GM19239 (cell line): ENCODE data around the gene ANXA1.

Source experiments
- DNase-seq: peaks from one replicate; pipeline ENCODE4 v3.0.0; 2011; ENCODE audit warnings: low spot score; ENCODE audit not compliant: insufficient read length
- FAIRE-seq: peaks from 2 replicates; lab custom pipeline; 2011; peaks lifted over from hg19 to GRCh38; lab: Jason Lieb, UNC

ANXA1 gene, protein sequence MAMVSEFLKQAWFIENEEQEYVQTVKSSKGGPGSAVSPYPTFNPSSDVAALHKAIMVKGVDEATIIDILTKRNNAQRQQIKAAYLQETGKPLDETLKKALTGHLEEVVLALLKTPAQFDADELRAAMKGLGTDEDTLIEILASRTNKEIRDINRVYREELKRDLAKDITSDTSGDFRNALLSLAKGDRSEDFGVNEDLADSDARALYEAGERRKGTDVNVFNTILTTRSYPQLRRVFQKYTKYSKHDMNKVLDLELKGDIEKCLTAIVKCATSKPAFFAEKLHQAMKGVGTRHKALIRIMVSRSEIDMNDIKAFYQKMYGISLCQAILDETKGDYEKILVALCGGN

DNA sequence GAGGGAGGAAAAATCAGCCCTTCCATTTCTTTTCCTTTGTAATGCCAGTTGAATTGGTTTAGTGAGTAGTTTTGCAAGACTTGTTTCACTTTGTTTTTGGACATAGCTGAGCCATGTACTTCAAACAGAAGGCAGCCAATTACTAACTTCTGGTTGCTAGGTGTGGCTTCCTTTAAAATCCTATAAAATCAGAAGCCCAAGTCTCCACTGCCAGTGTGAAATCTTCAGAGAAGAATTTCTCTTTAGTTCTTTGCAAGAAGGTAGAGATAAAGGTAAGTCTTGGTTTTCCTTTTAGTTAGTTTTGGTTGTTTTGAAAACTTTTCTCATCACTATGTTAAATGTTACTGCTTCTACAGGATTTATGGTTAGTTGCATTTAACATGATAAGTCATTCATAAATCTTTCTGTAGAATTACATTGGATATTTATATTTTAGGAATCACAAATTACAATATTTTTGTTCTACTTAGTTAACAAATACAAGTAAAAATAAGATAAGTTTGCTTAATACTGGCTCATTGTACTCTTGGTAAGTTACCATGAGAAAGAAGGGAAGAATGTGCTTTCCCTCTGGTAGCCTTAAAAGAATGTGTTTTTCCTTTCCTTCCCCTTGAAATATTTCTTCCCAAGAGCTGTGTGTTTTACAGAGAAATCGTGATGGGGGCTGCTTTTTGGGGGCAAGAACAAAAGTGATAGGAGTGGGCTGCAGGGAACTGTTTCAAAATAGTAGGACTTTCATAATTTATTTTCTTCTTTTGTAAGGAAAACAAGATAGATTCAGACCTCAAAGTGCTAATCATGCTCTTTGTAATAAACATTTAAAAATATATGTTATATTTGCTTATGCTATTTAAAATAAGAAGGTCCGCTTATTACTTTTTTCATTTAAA, at the start of gene ANXA1:
ANXA1 (plus strand) TSS at position 213 of the 890 bp plus-strand sequence. CDS start 6,671 bp downstream, outside the sequence.
- no peak for DNase-seq
- peak; percentile 72 for FAIRE-seq

DNA sequence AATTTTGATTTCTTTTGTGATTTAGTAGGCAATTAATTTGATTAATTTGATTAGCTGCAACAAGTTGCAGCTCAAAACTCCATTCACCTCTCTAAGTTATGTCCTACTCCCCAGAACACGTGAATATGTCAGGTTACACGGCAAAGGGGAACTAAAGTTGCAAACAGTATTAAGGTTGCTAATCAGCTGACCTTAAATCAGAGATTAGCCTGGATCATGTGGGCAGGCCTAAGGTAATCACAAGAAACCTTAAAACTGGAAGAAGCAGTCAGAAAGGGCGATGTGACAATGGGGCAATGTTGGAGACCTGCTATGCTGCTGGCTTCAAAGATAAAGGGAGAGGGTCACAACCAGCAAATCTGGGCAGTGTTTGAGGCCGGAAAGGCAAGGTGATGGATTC, 47.3 kb upstream of the ANXA1 start:
- FAIRE-seq (no peak), DNase-seq (no peak)

DNA sequence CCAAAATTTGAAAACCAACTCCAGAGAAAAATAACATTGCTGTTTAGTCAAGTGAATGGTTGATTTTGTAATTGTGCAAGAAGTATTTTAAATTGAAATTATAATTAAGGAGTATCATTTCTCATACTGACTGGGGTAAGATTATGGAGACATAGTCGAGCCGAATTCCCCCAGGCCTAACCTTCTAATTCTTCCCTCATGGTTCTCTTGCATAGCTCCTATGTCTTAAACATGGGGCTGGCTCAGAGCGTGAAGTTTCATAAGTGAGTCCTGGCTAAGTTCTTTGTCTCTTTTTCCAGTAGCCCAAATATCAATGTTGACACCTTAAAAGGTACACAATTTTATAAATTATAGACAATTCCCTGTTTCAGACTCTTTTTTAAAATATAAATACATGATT, 46.7 kb upstream of the ANXA1 start:
- no peak for FAIRE-seq

DNA sequence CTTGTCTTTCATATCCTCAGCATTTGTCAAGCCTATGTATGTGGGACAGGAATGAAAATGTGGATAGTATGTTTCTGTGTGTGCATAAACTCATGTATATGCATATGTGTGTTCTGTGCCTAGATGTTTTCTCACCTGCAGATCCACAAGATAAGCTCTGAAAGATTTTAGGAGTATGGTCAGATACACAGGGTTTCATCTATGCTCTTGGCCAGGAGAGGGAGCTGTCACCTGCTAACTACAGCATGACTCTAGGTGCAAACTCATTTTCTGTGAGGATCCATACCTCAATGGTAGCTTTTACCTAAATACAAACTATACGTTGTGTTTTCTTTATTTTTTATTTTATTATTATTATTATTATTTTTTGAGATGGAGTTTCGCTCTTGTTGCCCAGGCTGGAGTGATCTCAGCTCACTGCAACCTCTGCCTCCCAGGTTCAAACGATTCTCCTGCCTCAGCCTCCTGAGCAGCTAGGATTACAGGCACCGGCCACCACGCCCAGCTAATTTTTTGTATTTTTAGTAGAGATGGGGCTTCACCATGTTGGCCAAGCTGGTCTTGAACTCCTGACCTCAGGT, 44.1 kb upstream of the ANXA1 start:
- DNase-seq = peak; percentile 4
- FAIRE-seq = peak; percentile 79

More for the DNA sequence above, 46.7 kb upstream of the ANXA1 start:
- DNase-seq = no peak

DNA sequence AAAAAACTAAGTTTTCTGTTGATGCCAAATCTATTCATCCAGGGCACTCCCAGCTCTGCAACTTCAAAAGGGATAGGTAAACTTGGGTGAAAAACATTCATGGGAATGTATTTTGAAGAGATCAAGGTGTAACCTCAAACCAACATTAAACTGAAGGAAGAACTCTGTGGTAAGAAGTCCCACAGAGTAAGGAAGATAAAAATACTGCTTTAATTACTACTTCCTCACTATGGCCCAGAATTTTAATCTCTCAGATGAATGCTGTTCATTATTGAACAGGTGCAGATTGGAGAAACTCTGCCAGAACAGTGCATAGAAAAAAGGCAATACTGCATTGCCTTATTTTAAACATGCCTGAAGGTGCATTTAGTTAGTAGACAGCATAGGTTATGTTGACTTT, 37.6 kb upstream of the ANXA1 start:
- FAIRE-seq (no peak), DNase-seq (no peak)

DNA sequence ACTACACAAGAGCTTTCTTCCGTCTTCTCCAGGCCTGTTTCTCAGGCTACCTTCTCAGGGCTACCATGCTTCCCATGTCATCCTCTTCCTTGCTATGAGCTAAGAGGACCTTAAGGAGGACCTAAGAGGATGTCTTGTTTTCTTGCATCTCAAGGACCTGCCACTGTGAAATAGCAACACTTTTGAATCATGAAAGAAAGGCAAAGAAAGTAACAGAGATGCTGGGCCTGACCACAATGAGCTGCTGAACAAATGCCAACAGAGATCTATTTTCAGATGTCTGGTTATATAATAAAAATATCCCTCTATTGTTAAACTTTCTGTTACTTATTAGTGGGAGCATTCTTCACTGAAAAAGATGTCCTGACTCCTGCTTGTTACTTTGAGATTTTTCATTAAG, 36.7 kb upstream of the ANXA1 start:
- DNase-seq (no peak), FAIRE-seq (no peak)

DNA sequence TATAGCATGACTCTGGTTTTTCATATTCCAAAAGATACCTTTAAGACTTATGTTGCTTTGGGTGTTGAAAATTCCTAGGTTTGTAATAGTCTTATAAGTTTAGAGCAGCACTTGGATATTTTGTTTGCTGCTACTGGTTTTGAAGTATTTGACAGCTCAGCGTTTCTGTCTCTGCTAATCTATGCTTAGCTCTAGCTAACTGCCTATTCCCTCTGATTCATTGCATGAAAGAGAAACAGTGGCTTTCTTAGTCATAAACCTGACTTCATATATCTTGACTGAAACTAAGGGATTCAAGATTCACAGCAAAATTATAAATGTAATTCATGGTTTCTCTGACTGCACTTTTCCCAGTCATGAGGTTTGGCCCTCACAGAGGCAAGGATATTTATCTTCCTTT, 35.6 kb upstream of the ANXA1 start:
- FAIRE-seq (no peak), DNase-seq (no peak)

DNA sequence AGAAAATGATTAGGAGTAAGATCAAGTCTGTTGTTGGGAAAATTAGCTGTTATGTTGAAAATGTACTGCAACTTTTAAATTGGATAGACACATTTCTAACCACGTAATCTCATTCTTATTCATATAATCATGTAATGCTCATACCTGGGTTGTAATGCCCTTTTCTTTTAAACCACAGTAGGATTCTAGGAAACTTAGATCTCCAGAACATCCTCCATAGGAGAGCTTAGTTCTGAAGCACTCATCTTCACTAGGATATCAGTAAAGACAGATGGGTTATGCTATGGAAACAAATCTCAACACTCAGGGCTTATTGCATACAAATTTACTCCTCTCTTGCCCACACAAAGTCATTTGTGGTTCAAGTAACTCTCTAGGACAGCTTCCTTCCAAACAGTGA, 34.8 kb upstream of the ANXA1 start:
- FAIRE-seq (no peak), DNase-seq (no peak)

DNA sequence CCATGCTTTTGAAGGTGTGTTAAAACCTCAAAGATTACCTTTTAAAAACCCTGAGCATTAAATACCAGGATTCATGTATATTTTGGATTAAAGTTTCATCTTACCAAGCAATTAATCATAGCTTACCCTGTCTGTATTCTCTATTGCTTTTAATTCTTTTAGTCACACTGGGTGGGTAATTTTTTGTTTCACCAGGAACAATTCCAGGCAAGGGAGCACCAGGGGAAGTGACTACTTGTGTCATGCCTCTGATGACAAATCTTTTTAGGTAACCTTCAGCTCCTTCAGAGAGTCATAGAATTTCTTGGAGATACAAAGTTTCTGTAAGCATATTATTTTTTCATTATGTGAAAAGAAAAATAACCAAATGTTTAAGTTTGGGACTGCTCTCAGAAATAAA, 33.4 kb upstream of the ANXA1 start:
- DNase-seq (no peak), FAIRE-seq (peak; percentile 11)

DNA sequence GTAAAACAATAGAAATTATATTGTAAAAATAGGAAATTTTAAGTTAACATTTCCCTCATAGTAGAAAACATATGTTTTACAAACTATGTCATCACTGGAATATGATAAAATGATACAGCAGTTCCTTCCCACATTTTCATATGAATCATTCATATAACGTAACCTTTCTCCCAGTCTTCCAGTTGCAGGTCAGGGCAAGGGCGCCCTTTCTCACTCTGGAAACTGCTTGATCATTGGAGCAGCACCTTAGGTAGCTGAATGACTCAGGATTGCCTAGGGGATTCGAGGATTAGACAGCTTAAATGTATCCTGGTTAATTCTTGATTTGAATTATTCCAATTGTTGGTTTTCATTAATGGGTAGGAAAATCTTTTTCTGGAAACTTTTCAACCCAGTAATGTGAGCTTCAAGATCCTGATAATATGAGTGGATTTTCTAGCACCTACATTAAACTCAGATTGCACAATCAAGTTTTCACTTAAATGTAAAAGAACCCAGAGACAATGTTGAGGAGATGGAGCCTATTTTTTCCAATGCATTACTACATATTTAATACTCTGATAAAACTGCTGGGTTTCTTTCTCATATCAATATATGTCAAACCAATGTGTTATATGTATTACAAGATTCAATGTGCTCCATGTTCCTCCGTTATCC, 32.6 kb upstream of the ANXA1 start:
- FAIRE-seq = no peak
- no peak for DNase-seq

DNA sequence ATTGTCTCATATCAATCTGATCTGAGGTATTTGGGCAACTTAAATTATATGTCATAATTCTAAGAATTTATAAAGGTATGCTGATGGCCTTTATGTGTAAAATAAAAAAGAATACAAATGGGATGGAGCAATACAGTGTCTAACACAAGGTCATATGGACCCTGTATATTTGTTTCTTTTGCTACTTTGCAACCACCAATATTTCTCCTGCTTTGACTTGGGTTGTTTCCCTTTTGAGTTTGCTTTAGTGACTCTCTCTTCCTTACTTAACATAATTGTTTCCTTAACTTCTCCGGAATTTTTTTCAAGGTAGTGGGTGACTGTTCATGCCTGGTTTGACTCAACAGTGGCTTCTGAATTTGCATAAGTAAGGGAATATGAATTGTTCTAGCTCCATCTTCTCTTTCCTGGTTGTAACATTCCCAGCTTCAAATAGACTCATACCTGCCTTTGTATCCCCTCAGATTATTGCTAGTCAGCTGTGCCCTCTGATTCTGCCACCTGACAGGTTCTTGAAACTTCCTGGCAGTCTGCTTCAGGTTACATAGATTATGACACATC, 30.2 kb upstream of the ANXA1 start:
- FAIRE-seq (no peak), DNase-seq (no peak)

DNA sequence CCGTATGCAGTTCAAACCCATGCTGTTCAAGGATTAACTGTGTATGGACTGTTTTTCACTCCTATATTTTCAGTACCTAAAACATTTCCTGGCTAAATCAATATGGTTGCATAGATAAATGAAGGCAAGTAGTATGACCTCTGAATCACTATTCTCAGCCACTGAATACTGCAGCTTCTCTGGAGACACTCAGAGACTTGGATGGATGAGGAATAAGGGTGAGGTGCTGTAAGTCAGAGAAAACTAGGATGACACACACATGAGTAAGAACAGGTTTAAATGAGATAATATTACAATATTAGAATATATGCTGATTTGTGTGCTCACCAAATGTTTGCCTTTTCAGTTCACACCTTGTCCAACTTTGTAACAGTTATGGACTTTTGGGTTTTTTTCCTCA, 26.0 kb upstream of the ANXA1 start:
- FAIRE-seq (no peak), DNase-seq (no peak)

DNA sequence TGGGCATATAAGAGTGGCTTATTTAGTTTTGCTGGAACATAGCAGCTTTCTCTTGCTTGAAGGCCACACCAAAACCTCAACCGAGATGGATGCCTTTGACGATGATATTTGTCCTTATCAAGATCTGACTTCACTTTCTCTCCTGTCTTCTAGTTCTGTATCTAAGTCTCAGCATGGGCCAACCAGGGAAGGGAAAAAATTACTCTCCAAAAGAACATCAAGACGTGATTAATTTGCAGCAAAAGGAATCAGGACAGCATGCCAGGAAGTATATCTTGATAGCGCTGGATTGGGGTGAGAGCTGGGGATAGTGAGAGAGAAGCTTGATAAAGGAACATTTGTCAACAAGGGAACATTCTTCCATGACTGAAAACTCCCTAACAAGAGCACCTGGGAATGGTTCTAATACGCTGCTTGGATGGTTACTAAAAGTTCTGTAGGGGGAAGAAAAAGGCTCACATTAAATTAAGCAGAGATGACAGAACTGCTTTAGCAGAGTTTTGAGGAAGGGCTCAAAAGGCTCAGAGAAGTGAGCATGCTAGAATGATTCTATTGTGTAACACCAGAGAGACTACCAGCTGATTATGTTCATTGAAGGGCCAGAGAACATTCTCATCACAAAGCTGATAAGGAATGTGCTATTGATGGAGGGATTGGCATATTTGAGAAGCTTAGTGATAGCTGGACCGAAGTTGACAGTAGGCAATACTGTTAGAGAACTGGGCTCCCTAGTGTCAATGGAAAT, 21.6 kb upstream of the ANXA1 start:
- FAIRE-seq = no peak
- DNase-seq = no peak

DNA sequence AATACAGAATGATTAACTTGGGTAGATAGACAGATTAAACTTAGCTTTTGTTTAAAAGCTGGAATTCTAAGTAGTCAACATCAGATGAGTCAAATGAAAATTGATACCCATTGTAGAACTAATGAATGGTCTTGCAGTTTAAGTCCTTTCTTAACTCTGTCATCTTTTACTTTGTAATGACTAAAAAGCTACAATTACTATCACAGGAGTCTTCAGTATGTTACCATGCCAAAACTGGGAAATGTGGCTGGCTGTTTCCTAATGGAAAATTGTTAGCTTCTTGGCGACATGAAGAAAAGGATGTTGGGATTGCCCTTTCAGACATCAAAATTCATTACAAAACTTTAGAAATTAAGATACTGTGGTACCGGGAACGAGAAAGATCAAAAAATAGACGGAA, 20.2 kb upstream of the ANXA1 start:
- FAIRE-seq = peak; percentile 4
- DNase-seq = no peak

DNA sequence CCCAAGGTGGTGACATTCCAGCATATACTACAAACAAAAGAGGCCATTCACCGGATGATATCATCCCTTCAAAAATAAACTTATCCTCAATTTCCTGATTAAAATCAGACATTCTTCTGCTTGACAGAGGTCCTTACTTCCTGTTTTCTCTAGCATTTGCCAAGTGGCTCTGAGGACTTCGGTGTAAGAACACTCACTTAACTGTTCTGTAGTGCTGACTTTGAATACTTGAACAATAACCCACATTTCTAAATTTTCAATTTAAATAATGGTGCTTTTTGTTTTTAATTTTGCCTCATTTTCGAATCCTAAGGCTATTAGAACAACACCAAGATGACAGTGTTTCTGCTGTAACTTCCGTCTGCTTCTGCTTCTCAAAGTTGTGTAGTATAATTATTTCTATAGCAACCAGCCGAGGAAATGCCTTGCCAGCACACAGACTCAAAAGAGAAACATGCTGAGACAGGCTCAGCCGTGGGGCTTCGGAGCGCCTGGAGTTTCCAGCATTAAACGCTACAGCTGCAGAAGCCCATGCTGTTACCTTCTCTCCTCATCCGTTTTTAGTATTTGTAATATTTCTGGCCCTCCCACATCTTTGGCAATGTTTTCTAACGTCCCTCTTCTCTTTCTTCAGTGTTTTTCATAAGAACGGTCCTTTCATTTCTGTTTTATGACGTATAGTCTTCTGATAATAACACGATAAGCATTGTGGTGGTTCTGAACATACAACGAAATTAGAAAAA, 19.5 kb upstream of the ANXA1 start:
- DNase-seq (peak; percentile 9), FAIRE-seq (peak; percentile 82)

DNA sequence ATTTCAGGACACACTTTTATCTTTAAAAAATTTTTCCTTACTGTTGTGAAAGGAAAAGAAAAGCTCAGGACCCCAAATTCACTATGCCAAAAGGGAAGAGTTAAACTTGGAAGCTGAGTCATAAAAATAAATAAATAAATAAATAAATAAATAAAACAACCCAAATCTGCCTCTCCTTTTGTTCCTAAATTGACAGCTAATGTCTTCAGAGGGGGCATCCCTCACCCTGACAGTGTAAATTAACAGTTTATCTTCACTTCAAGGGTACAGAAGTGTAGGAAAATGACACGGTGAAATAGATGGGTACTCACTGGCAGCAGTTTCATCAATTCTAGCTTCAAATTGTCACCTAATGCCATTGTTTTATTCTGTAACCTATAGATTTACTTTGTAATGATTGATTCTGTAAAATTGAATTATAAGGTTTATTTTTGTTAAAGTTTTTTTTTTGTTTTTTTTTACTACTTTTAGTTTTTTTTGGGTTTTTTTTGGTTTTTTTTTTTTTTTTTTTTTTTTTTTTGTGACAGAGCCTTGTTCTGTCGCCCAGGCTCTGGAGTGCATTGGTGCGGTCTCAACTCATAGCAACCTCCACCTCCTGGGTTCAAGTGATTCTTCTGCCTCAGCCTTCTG, 18.5 kb upstream of the ANXA1 start:
- no peak for FAIRE-seq

DNA sequence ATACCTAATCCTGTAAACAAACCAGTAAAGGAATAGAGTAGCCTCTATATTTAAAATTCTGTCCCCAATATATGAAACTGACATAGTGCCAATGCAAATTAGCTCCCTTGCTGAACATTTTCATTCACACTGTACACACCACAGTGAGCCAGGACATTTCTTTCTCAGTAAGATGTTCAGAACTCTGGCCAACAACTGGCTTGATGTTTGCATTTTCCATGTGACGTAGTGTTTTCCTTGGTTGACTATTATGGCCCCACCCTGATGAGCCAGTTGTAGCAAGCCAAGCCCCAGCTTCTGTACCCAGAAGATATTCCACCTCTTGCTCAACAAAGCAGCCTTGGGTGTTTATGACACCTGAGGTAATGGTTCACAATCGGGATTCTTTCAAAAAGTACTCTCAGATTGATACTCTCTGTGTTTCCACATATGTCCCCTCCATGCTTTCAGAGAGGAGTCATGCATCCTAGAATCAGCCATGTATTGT, 17.7 kb upstream of the ANXA1 start:
- DNase-seq = no peak
- FAIRE-seq = peak; percentile 86

More for the DNA sequence above, 18.5 kb upstream of the ANXA1 start:
- DNase-seq = no peak

DNA sequence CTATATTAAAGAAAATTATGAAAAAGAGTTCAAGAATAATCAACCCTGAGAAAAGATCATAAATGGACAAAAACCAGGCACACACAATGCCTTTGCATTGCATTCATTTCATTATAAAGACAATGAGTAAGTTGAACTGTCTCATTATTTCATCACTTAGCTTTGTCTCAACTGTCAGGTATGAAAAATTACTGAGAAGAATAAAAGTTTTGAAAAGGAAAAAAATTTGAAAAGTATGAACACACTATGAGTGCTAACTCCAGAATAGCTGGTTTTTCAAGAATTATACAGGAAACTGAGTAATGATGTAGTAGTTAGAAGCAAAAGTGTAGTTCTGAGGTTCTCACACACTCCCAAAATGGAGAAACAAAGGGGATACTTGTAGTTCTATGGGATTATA, 16.3 kb upstream of the ANXA1 start:
- peak; percentile 74 for FAIRE-seq
- DNase-seq = no peak
